SK-N-SH (cell line): ENCODE measurements around the gene GLYATL1B. TPM values are rescaled to one million over a fixed set of nuclear protein-coding genes. Genes with fewer than 3 reads are reported as not detected.
"Not testable (repeated sequence)": the region's sequence is repeated elsewhere in the genome, so short reads cannot be mapped to it uniquely, and the experiment has no call there.

Experiments
- CTCF ChIA-PET: fragments of 300-600, 350-600 bp; formaldehyde crosslinking; extraction: SDS; loops from one replicate; lab custom pipeline; 2021; lab: Yijun Ruan, JAX
- POLR2A ChIA-PET: fragments of 350-600 bp; sonication (Branson Sonifier 250); formaldehyde crosslinking; extraction: SDS; loops from one replicate; lab custom pipeline; 2020; ENCODE audit warnings: antibody characterized with exemption, inconsistent platforms; lab: Yijun Ruan, JAX
- DNase-seq: peaks from one replicate; pipeline ENCODE4 v3.0.0; 2012
- H2AFZ ChIP-seq: fragments of 200-600 bp; sonication (generic); 2 replicates; pipeline ENCODE4 v1.8.1; 2016; ENCODE audit warnings: antibody characterized with exemption, mild to moderate bottlenecking, low read depth
- H3F3A ChIP-seq: fragments of 200-600 bp; sonication (generic); replicated peaks from 2 replicates; pipeline ENCODE3; 2016; ENCODE audit warnings: antibody characterized with exemption, mild to moderate bottlenecking; ENCODE audit not compliant: insufficient read depth
- H3K27ac ChIP-seq, 2 experiments: fragments of 200-500 bp in 1 of 2; fragments of 200-600 bp in 1 of 2; sonication (Bioruptor generic) in 1 of 2; sonication (generic), shearing (Covaris generic) in 1 of 2; 2 replicates each; pipeline versions ENCODE4 v1.5.1 to v1.6.1; 2014 to 2016; ENCODE audit warnings: low read depth in 2 of 2, inconsistent platforms in 1 of 2, low read length in 1 of 2, mild to moderate bottlenecking in 1 of 2, mixed read lengths in 1 of 2
- H3K27me3 ChIP-seq: fragments of 200-600 bp; sonication (generic), shearing (Covaris generic); 2 replicates; pipeline ENCODE4 v1.6.1; 2016; ENCODE audit warnings: mixed run types; ENCODE audit not compliant: insufficient read depth
- H3K36me3 ChIP-seq, 2 experiments: fragments of 200-500 bp in 1 of 2; fragments of 200-600 bp in 1 of 2; sonication (Bioruptor generic) in 1 of 2; sonication (generic) in 1 of 2; replicated peaks in 1 of 2; 2 replicates each; pipeline versions ENCODE3 to v1.5.1; 2014 to 2016; ENCODE audit warnings: low read length in 1 of 2, mild to moderate bottlenecking in 1 of 2; ENCODE audit not compliant: insufficient read depth in 2 of 2, control insufficient read depth in 1 of 2
- H3K4me1 ChIP-seq, 2 experiments: fragments of 200-500 bp in 1 of 2; fragments of 200-600 bp in 1 of 2; sonication (Bioruptor generic) in 1 of 2; sonication (generic), shearing (Covaris generic) in 1 of 2; 2 replicates each; pipeline versions ENCODE4 v1.5.1 to v1.6.1; 2014 to 2016; ENCODE audit warnings: low read depth in 1 of 2, low read length in 1 of 2, mixed run types in 1 of 2; ENCODE audit not compliant: insufficient read depth in 2 of 2, control insufficient read depth in 1 of 2
- H3K4me2 ChIP-seq: fragments of 200-600 bp; sonication (generic), shearing (Covaris generic); 2 replicates; pipeline ENCODE4 v1.6.1; 2017; ENCODE audit warnings: mixed run types
- H3K4me3 ChIP-seq, 2 experiments: fragments of 200-500 bp in 1 of 2; fragments of 200-600 bp in 1 of 2; sonication (Bioruptor generic) in 1 of 2; sonication (generic), shearing (Covaris generic) in 1 of 2; 2 replicates each; pipeline versions ENCODE4 v1.5.1 to v1.8.1; 2014 to 2016; ENCODE audit warnings: low read depth in 2 of 2, inconsistent platforms in 1 of 2, low read length in 1 of 2, mild to moderate bottlenecking in 1 of 2, mixed read lengths in 1 of 2, moderate library complexity in 1 of 2
- H3K79me2 ChIP-seq: fragments of 200-600 bp; sonication (generic); 2 replicates; pipeline ENCODE4 v1.8.1; 2017; ENCODE audit warnings: mild to moderate bottlenecking; ENCODE audit not compliant: insufficient read depth
- H3K9ac ChIP-seq: fragments of 200-600 bp; sonication (generic); 2 replicates; pipeline ENCODE4 v1.6.1; 2017; ENCODE audit warnings: mixed run types
- H3K9me2 ChIP-seq: fragments of 200-600 bp; sonication (generic); 2 replicates; pipeline ENCODE4 v1.6.1; 2017; ENCODE audit warnings: mixed run types
- H3K9me3 ChIP-seq: fragments of 200-600 bp; sonication (generic); 2 replicates; pipeline ENCODE4 v1.6.1; 2017; ENCODE audit warnings: mixed run types, mild to moderate bottlenecking, moderate library complexity
- H4K20me1 ChIP-seq: fragments of 200-600 bp; sonication (generic); 2 replicates; pipeline ENCODE4 v1.6.1; 2017; ENCODE audit warnings: mild to moderate bottlenecking, mixed run types; ENCODE audit not compliant: insufficient read depth
- CTCF ChIP-seq: fragments of 200-600 bp; sonication (generic); IDR thresholded peaks from 2 replicates; pipeline ENCODE4 v1.6.1; 2017; ENCODE audit warnings: antibody characterized with exemption, mild to moderate bottlenecking, moderate library complexity
- EP300 ChIP-seq, 2 experiments: IDR thresholded peaks; 2 replicates each; pipeline versions ENCODE4 v1.4.0 to v1.6.1; 2012; ENCODE audit warnings: borderline replicate concordance in 1 of 2, low read depth in 1 of 2, low read length in 1 of 2
- FOSL2 ChIP-seq: IDR thresholded peaks from 2 replicates; pipeline ENCODE4 v1.4.0; 2012; ENCODE audit warnings: low read depth, mild to moderate bottlenecking, moderate library complexity, borderline replicate concordance
- GATA2 ChIP-seq: sonication (generic); formaldehyde crosslinking; IDR thresholded peaks from 2 replicates; pipeline ENCODE4 v1.5.0; 2020; ENCODE audit warnings: mild to moderate bottlenecking, missing genetic modification reagents
- PBX3 ChIP-seq: IDR thresholded peaks from 2 replicates; pipeline ENCODE4; 2012
- SMC3 ChIP-seq: IDR thresholded peaks from 2 replicates; pipeline ENCODE4 v1.6.1; 2012; ENCODE audit warnings: low read depth, low read length, improper control_type of control experiment
- WGBS: methylation state at CpG from one replicate; pipeline ENCODE4 v1.1.6; 2017; ENCODE audit warnings: low lambda C conversion rate; 5-methylcytosine and 5-hydroxymethylcytosine counted together
- polyA plus RNA-seq, 3 experiments: library from polyadenylated mRNA; depleted of rRNA; stranded (reverse); fragments of >200 nt; gene quantifications; 2 replicates each; pipeline ENCODE4 v1.2.3, GENCODE V29; 2012

The GLYATL1B gene
- not detected in 2 replicates for polyA plus RNA-seq (2012; rRNA removed)
- polyA plus RNA-seq (2012; cell fraction: cytosol; rRNA removed) = not detected in 2 replicates
- not detected in 2 replicates for polyA plus RNA-seq (2012; cell fraction: nucleus; rRNA removed)

- H3K36me3 ChIP-seq, H3K9me2 ChIP-seq, H3K79me2 ChIP-seq, H3K27me3 ChIP-seq, H3K4me1 ChIP-seq, H3K9me3 ChIP-seq, H3K9ac ChIP-seq, H3K27ac ChIP-seq, DNase-seq, POLR2A ChIA-PET, H3K4me2 ChIP-seq, H4K20me1 ChIP-seq, H3F3A ChIP-seq, H2AFZ ChIP-seq, H3K4me3 ChIP-seq: not testable (repeated sequence)
- CTCF ChIA-PET = interaction anchor here (1.1 kb wide), 1 partner anchor 50 kb away, joined by 3 read pairs; no protein-coding TSS in a partner anchor
- 51% methylated on average over 5 of the region's 5 CpGs for WGBS
These were observed at the start of gene GLYATL1B for GRCh38 chr11:59086007-59086406. Gene GLYATL1B (plus strand): TSS chr11:59086307. CDS start chr11:59086307, 0 bp downstream.

- CTCF ChIA-PET = not testable (repeated sequence)
These were observed 49.6 kb upstream of the GLYATL1B start for GRCh38 chr11:59036542-59036941.

GRCh38 chr11:59037434-59037833 lies 48.7 kb upstream of the GLYATL1B start:
- DNase-seq, H3K9me2 ChIP-seq, H2AFZ ChIP-seq, CTCF ChIA-PET, POLR2A ChIA-PET, H3K9ac ChIP-seq, H3K36me3 ChIP-seq, H4K20me1 ChIP-seq, H3K9me3 ChIP-seq, H3K4me3 ChIP-seq, H3K4me1 ChIP-seq, H3K4me2 ChIP-seq, H3K27ac ChIP-seq, H3K27me3 ChIP-seq, H3F3A ChIP-seq, H3K79me2 ChIP-seq: not testable (repeated sequence)
- 0% methylated on average over 1 of the region's 1 CpG for WGBS

More at GRCh38 chr11:59036542-59036941, 49.6 kb upstream of the GLYATL1B start:
- H3F3A ChIP-seq, H3K27me3 ChIP-seq, H3K4me1 ChIP-seq, H3K36me3 ChIP-seq, H3K9me2 ChIP-seq, H3K9ac ChIP-seq, H3K79me2 ChIP-seq, H3K9me3 ChIP-seq, H3K27ac ChIP-seq, POLR2A ChIA-PET, H2AFZ ChIP-seq, DNase-seq, H3K4me3 ChIP-seq, H3K4me2 ChIP-seq, H4K20me1 ChIP-seq: not testable (repeated sequence)
- 13% methylated on average over 1 of the region's 2 CpGs for WGBS

- H2AFZ ChIP-seq = no peak overlapping the region
- no peak overlapping the region for H3K27ac ChIP-seq
- POLR2A ChIA-PET = no interaction called here
- no peak for DNase-seq
- no peak overlapping the region for H3K9ac ChIP-seq
- H3K9me2 ChIP-seq = no peaks in the 10 kb centered on the region
- H4K20me1 ChIP-seq = no peaks in the 10 kb centered on the region
- no peak overlapping the region for H3K4me2 ChIP-seq
- no peaks in the 10 kb centered on the region for H3K27me3 ChIP-seq
- no peaks in the 10 kb centered on the region for H3F3A ChIP-seq
- no peaks in the 10 kb centered on the region for H3K36me3 ChIP-seq
- no peaks in the 10 kb centered on the region for H3K9me3 ChIP-seq
- H3K4me1 ChIP-seq = no peaks in the 10 kb centered on the region
- CTCF ChIA-PET = interaction anchor here (1.3 kb wide), 1 partner anchor 96 kb away, joined by 4 read pairs; no protein-coding TSS in a partner anchor
- no peak overlapping the region for H3K4me3 ChIP-seq
- WGBS = 1% methylated on average over 3 of the region's 3 CpGs
- H3K79me2 ChIP-seq = no peaks in the 10 kb centered on the region
- TF ChIP-seq PBX3 (no peak), FOSL2 (no peak), CTCF (no peak), GATA2 (CRISPR knock-in tag) (no peak), EP300 (IDR thresholded peaks at IDR 0.05; ENCODE audit: borderline replicate concordance in 1 of 2, low read depth in 1 of 2, low read length in 1 of 2) (no peak), SMC3 (no peak)
These were observed 45.5 kb upstream of the GLYATL1B start for GRCh38 chr11:59040607-59041006.

GRCh38 chr11:59051383-59051782 lies 34.7 kb upstream of the GLYATL1B start:
- CTCF ChIA-PET = interaction anchor here (3.8 to 4.8 kb wide), 2 partner anchors 85 to 107 kb away, joined by 24 to 35 read pairs; no protein-coding TSS in a partner anchor
- H3K9ac ChIP-seq, H3K4me1 ChIP-seq, H3K27me3 ChIP-seq, H3K36me3 ChIP-seq, H3F3A ChIP-seq, H2AFZ ChIP-seq, H3K4me3 ChIP-seq, H3K9me2 ChIP-seq, H3K79me2 ChIP-seq, H3K9me3 ChIP-seq, H3K4me2 ChIP-seq, H3K27ac ChIP-seq, POLR2A ChIA-PET, DNase-seq, H4K20me1 ChIP-seq: not testable (repeated sequence)
- 13% methylated on average over 1 of the region's 1 CpG for WGBS
